Activated CD8-positive, alpha-beta memory T cell treated with anti-CD3 and anti-CD28 coated beads, Interleukin-2, amount 10 ng/mL, durations not matched to agents 7 days and 5 days (primary cell): Measurements from ENCODE around the gene WWP2. TPM values are rescaled to one million over a fixed set of nuclear protein-coding genes. Genes with fewer than 3 reads are reported as not detected.

Experiments used
- ATAC-seq: fragments of 150-1000 bp; cut with Tn5 transposase; one replicate; pipeline ENCODE4 v1.10.0; 2021; ENCODE audit warnings: moderate library complexity
- CTCF ChIA-PET: fragments of 350-600 bp; sonication (Branson Sonifier 250); formaldehyde crosslinking; loops from one replicate; lab custom pipeline; 2021; ENCODE audit warnings: antibody characterized with exemption; lab: Charles Lee
- DNase-seq: peaks from one replicate; pipeline ENCODE4 v3.0.0-alpha.2; 2020
- H3K27ac Mint-ChIP-seq: one replicate; pipeline ENCODE4 v1.8.0; 2021; ENCODE audit warnings: mild to moderate bottlenecking, mixed read lengths
- H3K27me3 Mint-ChIP-seq: one replicate; pipeline ENCODE4 v1.8.0; 2021; ENCODE audit warnings: mixed read lengths
- H3K36me3 Mint-ChIP-seq: one replicate; pipeline ENCODE4 v1.8.0; 2021; ENCODE audit warnings: mild to moderate bottlenecking, mixed read lengths
- H3K4me1 Mint-ChIP-seq: one replicate; pipeline ENCODE4 v1.8.0; 2021; ENCODE audit warnings: mixed read lengths
- H3K4me3 Mint-ChIP-seq: one replicate; pipeline ENCODE4 v1.8.0; 2021; ENCODE audit warnings: mild to moderate bottlenecking, moderate library complexity, mixed read lengths
- H3K9me3 Mint-ChIP-seq: one replicate; pipeline ENCODE4 v1.8.0; 2022; ENCODE audit warnings: low read depth, mixed read lengths
- total RNA-seq, 2 experiments: library from RNA; stranded (reverse); gene quantifications; one replicate each; pipeline ENCODE4 v1.2.3, GENCODE V29; 2021

WWP2 gene
- total RNA-seq, 2 experiments from 2014 or later = 56.8 to 58.8 TPM

- no peaks in the 10 kb centered on the region for H3K9me3 Mint-ChIP-seq
- ATAC-seq (no peak), DNase-seq (no peak)
- H3K36me3 Mint-ChIP-seq = peaks cover 4% of the 10 kb centered on the region
- no peak overlapping the region for H3K27ac Mint-ChIP-seq
- CTCF ChIA-PET = interaction anchor here (0.6 to 1.7 kb wide), 2 partner anchors 11 to 322 kb away, joined by 3 read pairs; no protein-coding TSS in a partner anchor
- H3K4me1 Mint-ChIP-seq = no peaks in the 10 kb centered on the region
- H3K27me3 Mint-ChIP-seq = no peaks in the 10 kb centered on the region
- no peak overlapping the region for H3K4me3 Mint-ChIP-seq
Observed at GRCh38 chr16:69917311-69917710, 155.2 kb downstream of the WWP2 start.

- Mint-ChIP-seq H3K4me3 (no peak overlapping the region), H3K27ac (no peak overlapping the region), H3K27me3 (no peaks in the 10 kb centered on the region), H3K4me1 (no peaks in the 10 kb centered on the region), H3K36me3 (peaks cover 4% of the 10 kb centered on the region), H3K9me3 (no peaks in the 10 kb centered on the region)
- ATAC-seq = no peak
- CTCF ChIA-PET = interaction anchor here (1.7 kb wide), 1 partner anchor 11 kb away, joined by 3 read pairs; no protein-coding TSS in a partner anchor
- DNase-seq = no peak
Observed at GRCh38 chr16:69917739-69918138, 155.6 kb downstream of the WWP2 start.

GRCh38 chr16:69918241-69918640 lies 156.1 kb downstream of the WWP2 start:
- H3K27ac Mint-ChIP-seq = no peak overlapping the region
- ATAC-seq (no peak), DNase-seq (no peak)
- no peaks in the 10 kb centered on the region for H3K27me3 Mint-ChIP-seq
- H3K36me3 Mint-ChIP-seq = peaks cover 4% of the 10 kb centered on the region
- no peaks in the 10 kb centered on the region for H3K9me3 Mint-ChIP-seq
- no peaks in the 10 kb centered on the region for H3K4me1 Mint-ChIP-seq
- CTCF ChIA-PET = interaction anchor here (1.7 kb wide), 1 partner anchor 10 kb away, joined by 3 read pairs; no protein-coding TSS in a partner anchor
- no peak overlapping the region for H3K4me3 Mint-ChIP-seq

- no peak overlapping the region for H3K4me3 Mint-ChIP-seq
- no peaks in the 10 kb centered on the region for H3K9me3 Mint-ChIP-seq
- no peaks in the 10 kb centered on the region for H3K4me1 Mint-ChIP-seq
- no peaks in the 10 kb centered on the region for H3K27me3 Mint-ChIP-seq
- peaks cover 6% of the 10 kb centered on the region for H3K36me3 Mint-ChIP-seq
- DNase-seq (no peak), ATAC-seq (no peak)
- no peak overlapping the region for H3K27ac Mint-ChIP-seq
- CTCF ChIA-PET = interaction anchor here (2.1 kb wide), 1 partner anchor 9 kb away, joined by 8 read pairs; no protein-coding TSS in a partner anchor
Observed at GRCh38 chr16:69921127-69921526, 159.0 kb downstream of the WWP2 start.

GRCh38 chr16:69922200-69922599 lies 160.1 kb downstream of the WWP2 start:
- CTCF ChIA-PET = interaction anchor here (0.7 to 2.1 kb wide), 2 partner anchors 8 to 126 kb away, joined by 3 to 8 read pairs; no protein-coding TSS in a partner anchor
- H3K4me3 Mint-ChIP-seq = no peak overlapping the region
- peaks cover 6% of the 10 kb centered on the region for H3K36me3 Mint-ChIP-seq
- no peaks in the 10 kb centered on the region for H3K27me3 Mint-ChIP-seq
- no peak overlapping the region for H3K27ac Mint-ChIP-seq
- DNase-seq = no peak
- no peak for ATAC-seq
- no peaks in the 10 kb centered on the region for H3K9me3 Mint-ChIP-seq
- H3K4me1 Mint-ChIP-seq = no peaks in the 10 kb centered on the region

- H3K4me3 Mint-ChIP-seq = no peak overlapping the region
- DNase-seq (no peak), ATAC-seq (no peak)
- CTCF ChIA-PET = no interaction called here
- no peaks in the 10 kb centered on the region for H3K4me1 Mint-ChIP-seq
- no peak overlapping the region for H3K27ac Mint-ChIP-seq
- peaks cover 2% of the 10 kb centered on the region for H3K36me3 Mint-ChIP-seq
- H3K9me3 Mint-ChIP-seq = no peaks in the 10 kb centered on the region
- no peaks in the 10 kb centered on the region for H3K27me3 Mint-ChIP-seq
Observed at GRCh38 chr16:69924041-69924775, 162.1 kb downstream of the WWP2 start.

GRCh38 chr16:69924777-69925191 lies 162.7 kb downstream of the WWP2 start:
- CTCF ChIA-PET = no interaction called here

GRCh38 chr16:69925311-69925710 lies 163.2 kb downstream of the WWP2 start:
- CTCF ChIA-PET = no interaction called here
- Mint-ChIP-seq H3K27me3 (no peaks in the 10 kb centered on the region), H3K36me3 (peaks cover 2% of the 10 kb centered on the region), H3K27ac (no peak overlapping the region), H3K9me3 (no peaks in the 10 kb centered on the region), H3K4me1 (no peaks in the 10 kb centered on the region), H3K4me3 (no peak overlapping the region)
- no peak for ATAC-seq
- DNase-seq = no peak

More at GRCh38 chr16:69924777-69925191, 162.7 kb downstream of the WWP2 start:
- no peak overlapping the region for H3K27ac Mint-ChIP-seq
- no peaks in the 10 kb centered on the region for H3K27me3 Mint-ChIP-seq
- H3K9me3 Mint-ChIP-seq = no peaks in the 10 kb centered on the region
- ATAC-seq (no peak), DNase-seq (no peak)
- peaks cover 2% of the 10 kb centered on the region for H3K36me3 Mint-ChIP-seq
- no peaks in the 10 kb centered on the region for H3K4me1 Mint-ChIP-seq
- H3K4me3 Mint-ChIP-seq = no peak overlapping the region

- CTCF ChIA-PET = no interaction called here
- Mint-ChIP-seq H3K4me3 (no peak overlapping the region), H3K36me3 (peaks cover 2% of the 10 kb centered on the region), H3K27me3 (no peaks in the 10 kb centered on the region), H3K9me3 (no peaks in the 10 kb centered on the region), H3K4me1 (no peaks in the 10 kb centered on the region), H3K27ac (no peak overlapping the region)
- no peak for ATAC-seq
- no peak for DNase-seq
Observed at GRCh38 chr16:69926241-69926640, 164.1 kb downstream of the WWP2 start.

GRCh38 chr16:69927056-69927757 lies 165.1 kb downstream of the WWP2 start:
- DNase-seq (no peak), ATAC-seq (no peak)
- Mint-ChIP-seq H3K27ac (no peak overlapping the region), H3K36me3 (peaks cover 3% of the 10 kb centered on the region), H3K9me3 (no peaks in the 10 kb centered on the region), H3K27me3 (no peaks in the 10 kb centered on the region), H3K4me3 (no peak overlapping the region), H3K4me1 (no peaks in the 10 kb centered on the region)
- CTCF ChIA-PET = interaction anchor here (0.9 to 4.0 kb wide), 2 partner anchors 131 to 219 kb away, joined by 3 to 24 read pairs; no protein-coding TSS in a partner anchor

- peaks cover 6% of the 10 kb centered on the region for H3K36me3 Mint-ChIP-seq
- CTCF ChIA-PET = interaction anchor here (1.1 to 4.0 kb wide), 3 partner anchors 11 to 133 kb away, joined by 3 to 24 read pairs (median 4); no protein-coding TSS in a partner anchor
- DNase-seq = no peak
- no peaks in the 10 kb centered on the region for H3K9me3 Mint-ChIP-seq
- H3K4me3 Mint-ChIP-seq = no peak overlapping the region
- peaks cover 4% of the 10 kb centered on the region for H3K4me1 Mint-ChIP-seq
- H3K27ac Mint-ChIP-seq = no peak overlapping the region
- ATAC-seq = no peak
- no peaks in the 10 kb centered on the region for H3K27me3 Mint-ChIP-seq
Observed at GRCh38 chr16:69928856-69929400, 166.8 kb downstream of the WWP2 start.

GRCh38 chr16:69929480-69929879 lies 167.3 kb downstream of the WWP2 start:
- ATAC-seq (no peak), DNase-seq (no peak)
- no peaks in the 10 kb centered on the region for H3K27me3 Mint-ChIP-seq
- H3K9me3 Mint-ChIP-seq = no peaks in the 10 kb centered on the region
- H3K27ac Mint-ChIP-seq = no peak overlapping the region
- CTCF ChIA-PET = interaction anchor here (1.1 to 4.0 kb wide), 4 partner anchors 61 to 134 kb away, joined by 3 to 24 read pairs (median 4); no protein-coding TSS in a partner anchor
- peaks cover 6% of the 10 kb centered on the region for H3K36me3 Mint-ChIP-seq
- no peak overlapping the region for H3K4me3 Mint-ChIP-seq
- H3K4me1 Mint-ChIP-seq = peaks cover 4% of the 10 kb centered on the region

- H3K27me3 Mint-ChIP-seq = no peaks in the 10 kb centered on the region
- no peaks in the 10 kb centered on the region for H3K9me3 Mint-ChIP-seq
- peak; percentile 53 for DNase-seq
- no peak overlapping the region for H3K4me3 Mint-ChIP-seq
- H3K27ac Mint-ChIP-seq = no peak overlapping the region
- ATAC-seq = peak; percentile 90
- CTCF ChIA-PET = interaction anchor here (0.6 to 4.0 kb wide), 29 partner anchors 9 to 537 kb away, joined by 3 to 24 read pairs (median 4); no protein-coding TSS in a partner anchor
- peaks cover 6% of the 10 kb centered on the region for H3K36me3 Mint-ChIP-seq
- H3K4me1 Mint-ChIP-seq = peaks cover 4% of the 10 kb centered on the region
Observed at GRCh38 chr16:69930117-69930776, 168.1 kb downstream of the WWP2 start.
